GM10248 (cell line): ENCODE measurements around the gene DLG2.

ENCODE experiments used
- CTCF ChIA-PET: fragments of 300-600 bp; sonication (Branson Sonifier 250); formaldehyde crosslinking; extraction: SDS; loops from one replicate; lab custom pipeline; 2021; ENCODE audit warnings: antibody characterized with exemption; lab: Yijun Ruan, JAX
- POLR2A ChIA-PET: fragments of 350-650 bp; sonication (Branson Sonifier 250); formaldehyde crosslinking; extraction: SDS; loops from one replicate; lab custom pipeline; 2020; ENCODE audit warnings: antibody characterized with exemption; lab: Yijun Ruan, JAX
- DNase-seq: peaks from one replicate; pipeline ENCODE4 v3.0.0; 2012; ENCODE audit errors: extremely low spot score
- CTCF ChIP-seq: IDR thresholded peaks from 2 replicates; pipeline ENCODE4 v1.5.1; 2012; ENCODE audit warnings: mild to moderate bottlenecking, low read depth; ENCODE audit errors: extremely low read depth, missing control alignments, control extremely low read depth

The DLG2 gene

GRCh38 chr11:84866922-84867321 lies 760.2 kb downstream of the DLG2 start:
- no peak for TF ChIP-seq CTCF
- POLR2A ChIA-PET, result no interaction called here
- CTCF ChIA-PET, result no interaction called here
- no peak for DNase-seq

GRCh38 chr11:84865791-84866535 lies 761.2 kb downstream of the DLG2 start:
- CTCF ChIA-PET, result no interaction called here

GRCh38 chr11:84865257-84865656 lies 761.9 kb downstream of the DLG2 start:
- POLR2A ChIA-PET, result no interaction called here
- DNase-seq, result no peak
- CTCF ChIA-PET, result no interaction called here
- TF ChIP-seq CTCF, result no peak

More at GRCh38 chr11:84865791-84866535, 761.2 kb downstream of the DLG2 start:
- POLR2A ChIA-PET, result no interaction called here
- no peak for TF ChIP-seq CTCF
- DNase-seq, result no peak

- ChIA-PET POLR2A (no interaction called here), CTCF (interaction anchor here (1.1 kb wide), 1 partner anchor 12 kb away, joined by 3 read pairs; no protein-coding TSS in a partner anchor)
- no peak for DNase-seq
- no peak for TF ChIP-seq CTCF
Observed at GRCh38 chr11:84857746-84858145, 769.4 kb downstream of the DLG2 start.

GRCh38 chr11:84855508-84856245 lies 771.5 kb downstream of the DLG2 start:
- ChIA-PET CTCF (interaction anchor here (0.8 kb wide), 2 partner anchors 15 to 44 kb away, joined by 3 read pairs; no protein-coding TSS in a partner anchor), POLR2A (no interaction called here)
- no peak for DNase-seq
- no peak for TF ChIP-seq CTCF

GRCh38 chr11:84854498-84854880 lies 772.7 kb downstream of the DLG2 start:
- DNase-seq, result no peak
- CTCF ChIA-PET, result interaction anchor here (1.2 kb wide), 1 partner anchor 13 kb away, joined by 3 read pairs; no protein-coding TSS in a partner anchor
- no peak for TF ChIP-seq CTCF
- POLR2A ChIA-PET, result no interaction called here
